Hepatocyte (in vitro differentiated cells): ENCODE measurements around the gene PKNOX2.

Source experiments
- CTCF ChIP-seq: fragments of 200-600 bp; sonication (generic); IDR thresholded peaks from 2 replicates; pipeline ENCODE4 v1.5.1; 2016; ENCODE audit warnings: antibody characterized with exemption, mild to moderate bottlenecking; ENCODE audit not compliant: poor library complexity
- EZH2 ChIP-seq: fragments of 200-600 bp; sonication (generic); IDR thresholded peaks from 2 replicates; pipeline ENCODE4 v1.6.1; 2016; ENCODE audit warnings: antibody characterized with exemption, mild to moderate bottlenecking, borderline replicate concordance

- TF ChIP-seq CTCF: no peak
- TF ChIP-seq EZH2: no peak
Measured at GRCh38 chr11:125175166-125175565, 10.6 kb downstream of the PKNOX2 start.
